Kidney (tissue), 14 donors: ENCODE results near the gene SHISAL1. TPM values are rescaled to one million over a fixed set of nuclear protein-coding genes. Genes with fewer than 3 reads are reported as not detected.
A peak's percentile ranks its signal among the peaks of the same experiment; 100 is the strongest.

Experiments used
- DNase-seq, 5 donors: peaks; one replicate each; pipeline ENCODE4 v3.0.0-alpha.2; 2013 to 2020
- FAIRE-seq: peaks from 2 replicates; lab custom pipeline; 2012; peaks lifted over from hg19 to GRCh38; lab: Jason Lieb, UNC
- H3K27ac ChIP-seq, 2 donors: one replicate each; pipeline ENCODE4 v1.7.0; 2013; ENCODE audit warnings: low read depth in 2 of 2, low read length in 2 of 2, inconsistent platforms in 1 of 2
- H3K27me3 ChIP-seq: one replicate; pipeline ENCODE4 v1.7.1; 2013; ENCODE audit warnings: low read length, inconsistent platforms; ENCODE audit not compliant: control insufficient read depth, insufficient read depth
- H3K36me3 ChIP-seq, 3 donors: one replicate each; pipeline versions ENCODE4 v1.7.0 to v1.7.1; 2013; ENCODE audit warnings: low read length in 3 of 3, control low read depth in 1 of 3, inconsistent platforms in 1 of 3; ENCODE audit not compliant: insufficient read depth in 3 of 3, control insufficient read depth in 2 of 3
- H3K4me1 ChIP-seq, 3 donors: one replicate each; pipeline versions ENCODE4 v1.7.0 to v1.7.1; 2013; ENCODE audit warnings: low read length in 3 of 3, inconsistent platforms in 1 of 3, low read depth in 1 of 3; ENCODE audit not compliant: control insufficient read depth in 2 of 3, insufficient read depth in 2 of 3
- H3K4me3 ChIP-seq, 3 donors: one replicate each; pipeline versions ENCODE4 v1.7.0 to v1.8.1; 2013; ENCODE audit warnings: low read length in 3 of 3, control low read depth in 1 of 3, inconsistent platforms in 1 of 3
- H3K9ac ChIP-seq, 3 donors: one replicate each; pipeline versions ENCODE4 v1.7.0 to v1.7.1; 2013; ENCODE audit warnings: low read length in 3 of 3, control low read depth in 1 of 3, inconsistent platforms in 1 of 3
- H3K9me3 ChIP-seq, 3 donors: one replicate each; pipeline versions ENCODE4 v1.7.0 to v1.7.1; 2013; ENCODE audit warnings: low read length in 3 of 3, control low read depth in 1 of 3, inconsistent platforms in 1 of 3; ENCODE audit not compliant: control insufficient read depth in 2 of 3, insufficient read depth in 1 of 3
- CTCF ChIP-seq: IDR thresholded peaks from 3 replicates; pipeline ENCODE4 v1.5.1; 2012; ENCODE audit warnings: mild to moderate bottlenecking, moderate library complexity, borderline replicate concordance; ENCODE audit not compliant: insufficient read depth; ENCODE audit errors: extremely low read depth
- intact Hi-C: fragments of 100-400 bp; cut with DNase I; formaldehyde crosslinking; loops from one replicate; pipeline ENCODE4 v1.11.1; 2022
- polyA plus RNA-seq: library from polyadenylated mRNA; stranded (reverse); fragments of 350-450 nt; fragmentation: Illumina TruSeq; extraction: RNeasy Lipid Tissue Mini Kit (QIAGEN cat#74804); gene quantifications from one replicate; pipeline ENCODE4 v1.2.3, GENCODE V29; 2014; ENCODE audit warnings: low read depth, low replicate concordance; ENCODE audit not compliant: insufficient read depth
- total RNA-seq: library from RNA; stranded (reverse); fragmentation: NEBNext Ultra II Directional; extraction: Animal tissue kit (Norgen Biotek cat#: 25700); gene quantifications from one replicate; pipeline ENCODE4 v1.2.1, GENCODE V29; 2021
- donor health status: control.
- donor health status: control.
- donor health status: control.
- donor health status: control.
- donor health status: control.
- donor health status: DM: yes; HTN: yes; CAD: no.
- donor health status: Normal renal cell carcinoma (clear cell type).

Gene SHISAL1
- total and polyA plus RNA-seq, 2 donors from 2014 or later, result 0.04 to 1.1 TPM

GRCh38 chr22:44229331-44229730 lies 83.4 kb downstream of the SHISAL1 start:
- no peak for DNase-seq
- peaks cover 0 to 6% (median 0%) of the 10 kb centered on the region in 3 donors for H3K9me3 ChIP-seq

GRCh38 chr22:44225812-44226211 lies 86.9 kb downstream of the SHISAL1 start:
- H3K9me3 ChIP-seq, result peaks cover 0 to 6% (median 0%) of the 10 kb centered on the region in 3 donors
- no peak overlapping the region for H3K4me3 ChIP-seq
- H3K36me3 ChIP-seq, result no peaks in the 10 kb centered on the region
- no peaks in the 10 kb centered on the region for H3K4me1 ChIP-seq
- intact Hi-C loops, result no loop called here
- FAIRE-seq, result no peak
- DNase-seq, result no peak
- no peak overlapping the region for H3K9ac ChIP-seq
- H3K27me3 ChIP-seq, result no peaks in the 10 kb centered on the region
- H3K27ac ChIP-seq, result no peak overlapping the region
- TF ChIP-seq CTCF, result no peak

More at GRCh38 chr22:44229331-44229730, 83.4 kb downstream of the SHISAL1 start:
- H3K27ac ChIP-seq, result no peak overlapping the region
- intact Hi-C loops, result no loop called here
- no peak for FAIRE-seq
- H3K27me3 ChIP-seq, result no peaks in the 10 kb centered on the region
- no peak overlapping the region for H3K4me3 ChIP-seq
- no peak overlapping the region for H3K9ac ChIP-seq
- no peaks in the 10 kb centered on the region for H3K36me3 ChIP-seq
- TF ChIP-seq CTCF, result no peak
- H3K4me1 ChIP-seq, result no peaks in the 10 kb centered on the region

- Histone ChIP-seq H3K27ac (no peak overlapping the region), H3K4me1 (no peaks in the 10 kb centered on the region), H3K27me3 (no peaks in the 10 kb centered on the region), H3K9me3 (peaks cover 0 to 6% (median 0%) of the 10 kb centered on the region in 3 donors), H3K4me3 (no peak overlapping the region), H3K36me3 (no peaks in the 10 kb centered on the region), H3K9ac (no peak overlapping the region)
- DNase-seq, result peak in 1 of 5 donors; percentile 32
- no peak for TF ChIP-seq CTCF
- intact Hi-C loops, result no loop called here
- no peak for FAIRE-seq
These were observed 87.6 kb downstream of the SHISAL1 start for GRCh38 chr22:44225091-44225689.
